Measurements from ENCODE around the gene CNIH3.
"Not testable (repeated sequence)": the region's sequence is repeated elsewhere in the genome, so short reads cannot be mapped to it uniquely, and the experiment has no call there.

The CNIH3 gene

DNA sequence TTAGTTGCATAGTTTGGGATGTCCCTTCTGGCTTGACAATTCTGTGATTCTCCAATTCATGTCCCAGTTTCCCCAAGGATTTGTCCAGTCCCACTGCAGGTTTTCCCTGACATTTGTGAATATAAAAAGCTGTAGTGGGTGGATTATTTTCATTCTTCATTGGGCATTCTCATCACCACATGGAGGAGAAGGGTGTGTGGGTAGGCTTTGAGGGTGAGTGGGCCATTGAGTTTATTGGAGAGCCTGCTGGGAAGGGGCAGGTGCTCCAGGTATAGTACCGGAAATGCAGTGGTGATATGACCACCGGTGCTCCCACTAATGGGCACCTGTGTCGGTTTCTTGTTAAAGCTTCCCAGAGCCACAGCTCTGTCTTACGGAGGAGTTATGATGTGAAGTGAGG, 74.5 kb downstream of the CNIH3 start:
- no peak for DNase-seq

DNA sequence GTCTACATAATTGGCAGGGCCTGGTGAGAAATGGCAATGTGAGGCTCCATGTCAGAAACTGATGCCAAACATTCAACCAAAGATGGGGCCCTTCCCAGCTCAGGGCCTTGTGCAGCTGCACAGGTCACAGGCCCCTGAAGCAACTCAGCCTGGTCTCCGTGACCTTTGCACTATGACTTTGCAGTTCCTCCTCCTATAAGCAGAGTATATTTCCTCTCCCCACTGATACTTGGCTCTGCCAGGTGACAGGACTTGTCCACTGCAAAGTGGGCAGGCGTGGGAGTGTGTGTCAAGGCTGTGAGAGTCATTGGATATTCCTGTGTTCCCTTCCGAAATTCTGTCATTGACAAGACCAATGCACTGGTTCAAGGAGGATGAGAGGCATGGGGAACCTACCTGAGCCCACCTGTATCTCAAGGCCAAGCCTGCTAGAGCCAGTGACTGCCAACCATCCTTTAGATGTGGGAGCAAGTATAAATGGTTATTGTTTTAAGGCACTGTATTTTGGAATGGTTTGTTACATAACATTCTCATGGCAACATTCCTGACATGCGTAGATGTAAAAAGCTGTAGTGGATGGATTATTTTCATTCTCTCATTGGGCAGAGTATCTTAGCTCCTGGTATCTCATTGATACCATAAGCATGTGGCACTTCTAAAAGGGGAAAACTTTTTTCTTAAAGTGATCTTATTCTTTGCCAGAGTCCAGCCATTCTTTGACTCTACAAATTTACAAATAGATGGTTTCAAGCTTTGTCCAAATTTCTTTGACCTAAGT, 75.2 kb downstream of the CNIH3 start:
- DNase-seq: no peak

DNA sequence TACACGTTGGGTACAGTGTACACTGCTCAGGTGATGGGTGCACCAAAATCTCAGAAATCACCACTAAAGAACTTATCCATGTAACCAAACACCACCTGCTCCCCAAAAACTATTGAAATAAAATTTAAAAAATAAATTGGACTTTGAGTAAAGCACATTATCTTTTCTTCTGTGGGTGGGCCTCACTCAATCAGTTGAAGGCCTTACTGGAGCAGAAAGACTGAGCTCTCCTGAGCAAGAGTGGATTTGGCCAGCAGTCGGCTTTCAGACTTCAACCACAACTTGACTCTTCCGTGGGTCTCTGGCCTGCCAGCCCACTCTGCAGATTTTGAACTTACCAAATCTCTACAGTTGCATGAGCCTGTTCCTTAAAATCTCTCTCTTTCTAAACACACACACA, 78.9 kb downstream of the CNIH3 start:
- DNase-seq: no peak

DNA sequence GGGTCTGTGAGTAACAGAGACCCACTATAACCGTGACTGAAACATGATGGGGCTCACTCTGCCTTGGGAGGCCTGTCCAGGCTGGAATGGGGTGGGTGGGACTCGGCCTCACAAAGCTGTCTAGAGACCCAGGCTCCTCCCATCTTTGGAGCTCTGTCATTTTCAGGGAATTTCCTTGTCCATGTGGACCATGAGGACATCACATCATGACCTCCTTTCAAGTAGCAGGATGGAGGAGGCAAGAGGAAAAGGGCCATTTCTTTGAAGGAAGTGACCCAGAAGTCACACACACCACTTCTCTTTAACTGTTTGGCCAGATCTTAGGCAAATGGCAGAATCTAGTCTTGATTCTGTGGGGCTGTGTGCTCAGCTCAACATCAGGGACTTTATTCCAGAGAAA, 79.9 kb downstream of the CNIH3 start:
- DNase-seq: no peak

DNA sequence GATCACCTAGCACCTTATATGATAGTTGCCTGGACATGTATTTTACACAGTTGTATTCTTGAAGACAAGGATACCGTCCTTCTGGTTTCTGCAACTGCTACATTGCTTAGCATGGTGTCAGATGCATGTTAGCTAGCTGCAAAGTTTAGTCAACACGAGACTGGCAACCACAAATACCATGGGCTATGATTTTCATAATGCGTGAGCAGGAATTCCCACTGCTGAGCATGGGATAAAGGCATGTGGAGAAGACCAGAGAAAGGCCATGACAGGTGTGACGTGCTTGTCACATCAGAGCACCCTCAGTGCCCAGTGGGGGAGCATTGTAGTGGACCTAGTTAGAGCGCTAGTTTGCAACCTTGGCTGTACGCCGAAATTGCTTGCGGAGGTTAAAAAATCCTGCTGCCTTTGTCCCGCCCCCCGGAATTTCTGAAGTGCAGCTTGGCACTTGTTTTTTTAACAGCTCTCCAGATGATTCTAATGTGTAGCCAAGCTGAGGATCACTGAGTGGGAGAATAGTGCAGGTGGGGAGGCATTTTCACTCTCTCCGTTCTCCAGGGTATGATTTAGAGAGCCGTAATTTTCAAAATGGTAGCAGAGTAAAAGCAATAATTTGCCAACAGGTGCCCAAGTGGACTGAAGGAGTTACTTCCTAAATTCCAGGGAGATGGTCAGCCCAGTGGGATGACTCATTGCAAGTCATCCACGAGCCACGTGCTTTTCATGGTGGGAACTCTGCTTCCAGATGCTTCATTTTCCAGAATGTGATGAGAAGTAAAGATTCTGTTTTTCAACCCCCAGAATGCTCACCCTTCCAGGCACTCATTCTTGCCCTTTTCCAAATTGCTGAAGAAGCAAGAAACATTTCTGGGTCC, 81.0 kb downstream of the CNIH3 start:
- no peak for DNase-seq

DNA sequence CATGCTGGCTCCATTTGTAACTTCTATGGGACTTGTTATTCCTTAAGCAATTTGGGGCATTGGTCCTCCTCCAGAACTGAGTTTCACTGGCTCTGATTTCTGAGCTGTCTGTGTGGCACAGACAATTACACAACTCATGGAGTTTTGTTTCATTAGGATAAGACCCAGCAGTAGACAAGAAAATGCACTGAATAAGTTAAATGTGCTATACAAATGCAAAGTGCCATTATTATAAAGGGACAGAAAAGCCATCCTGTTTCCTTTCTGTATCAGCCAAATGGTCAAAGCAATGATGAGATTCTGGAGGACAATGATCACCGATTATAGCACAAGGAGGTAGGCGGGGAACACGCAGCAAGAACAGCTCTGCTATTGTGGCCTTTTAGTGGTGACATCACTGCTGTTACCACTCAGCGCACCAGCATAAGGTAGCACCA, 81.9 kb downstream of the CNIH3 start:
- DNase-seq: no peak

DNA sequence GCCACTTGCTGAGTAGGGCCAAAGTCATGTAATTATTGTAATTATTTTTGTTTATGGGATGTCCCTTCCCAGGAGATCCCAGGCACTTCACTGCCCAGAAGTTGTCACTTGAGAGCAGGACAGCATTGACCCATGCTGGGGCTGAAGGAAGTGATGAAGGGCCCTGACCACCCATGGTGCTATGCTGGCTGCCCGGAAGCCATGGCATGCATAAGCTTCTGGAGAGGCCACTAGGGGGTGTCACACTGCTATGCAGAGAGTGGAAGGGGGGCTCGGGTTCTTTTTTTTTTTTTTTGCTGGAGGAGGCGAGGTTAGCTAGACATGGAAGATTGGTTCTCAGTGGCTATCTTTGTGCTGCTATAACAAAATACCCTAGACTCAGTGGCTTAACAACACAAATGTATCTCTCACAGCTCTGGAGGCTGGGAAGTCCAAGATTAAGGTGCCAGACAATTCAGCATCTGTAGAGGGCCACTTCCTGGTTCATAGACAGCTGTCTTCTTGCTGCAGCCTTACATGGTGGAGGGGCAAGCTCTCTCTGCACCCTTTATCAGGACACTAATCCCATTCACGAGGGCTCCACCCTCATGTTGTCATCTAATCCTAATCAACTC, 84.9 kb downstream of the CNIH3 start:
- DNase-seq: no peak

DNA sequence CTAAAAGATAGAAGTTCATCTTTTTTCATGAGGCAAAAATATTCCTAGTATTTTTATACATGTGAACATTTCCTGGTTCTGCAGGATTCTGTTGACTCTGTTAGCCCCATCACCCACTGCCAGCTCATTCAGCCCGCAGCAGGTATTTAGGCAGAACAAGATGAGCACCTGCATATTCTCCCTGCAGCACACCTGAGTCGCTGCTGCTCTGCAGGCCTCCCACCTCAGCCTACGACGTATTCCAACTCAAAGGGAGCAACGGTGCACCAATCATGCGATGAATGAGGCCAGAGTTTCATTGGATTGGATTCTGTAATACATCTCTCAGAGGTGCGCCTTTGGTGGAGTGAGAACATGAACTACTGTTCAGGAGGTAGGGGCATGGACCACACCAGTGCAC, 87.6 kb downstream of the CNIH3 start:
- DNase-seq: no peak

DNA sequence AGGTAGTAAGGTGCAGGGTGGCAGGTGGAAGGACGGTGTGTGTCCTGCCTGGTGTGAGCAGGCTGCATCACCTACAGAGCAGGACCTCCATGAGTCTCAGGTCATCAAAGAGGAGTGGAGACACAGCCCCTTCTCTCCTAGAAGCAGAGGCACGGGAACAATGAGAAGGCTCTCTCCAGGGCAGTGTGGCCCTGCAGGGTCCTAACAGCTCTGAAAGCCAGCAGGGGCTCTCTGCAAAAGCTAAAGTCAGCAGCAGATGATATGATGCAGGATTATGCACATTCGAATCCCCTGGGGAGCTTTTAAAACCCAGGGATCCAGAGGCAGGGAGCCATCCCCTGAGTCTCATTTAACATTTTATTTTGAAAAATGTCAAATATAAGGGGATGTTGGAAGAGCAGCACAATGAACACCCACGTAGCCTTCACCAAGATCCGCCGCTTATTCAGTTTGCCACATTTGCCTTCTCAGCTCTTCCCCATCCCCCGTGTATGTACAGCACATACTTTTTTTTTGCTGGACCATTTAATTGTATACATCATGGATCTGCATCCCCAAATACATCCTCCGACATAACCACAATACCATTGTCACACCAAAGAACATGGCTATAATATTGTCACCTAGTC, 88.1 kb downstream of the CNIH3 start:
- DNase-seq: no peak

DNA sequence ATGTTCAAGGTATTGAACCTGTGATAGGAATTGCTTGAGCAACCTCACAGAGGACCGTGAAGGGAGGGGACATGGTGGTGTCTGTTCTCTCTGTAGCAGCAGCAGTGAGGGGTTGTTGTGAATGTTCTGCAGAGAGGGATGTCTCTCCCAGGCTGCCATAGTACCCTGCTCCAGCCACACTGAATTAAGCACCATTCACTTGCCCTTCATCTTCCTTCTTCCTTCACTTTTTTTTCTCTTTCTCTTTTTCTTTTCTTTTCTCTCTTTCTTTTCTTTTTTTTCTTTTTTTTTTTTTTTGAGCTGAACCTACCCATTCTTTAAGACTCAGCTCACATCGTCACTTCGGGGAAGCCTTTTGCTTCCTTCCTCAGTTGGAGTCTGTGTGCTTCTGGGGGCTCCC, 89.5 kb downstream of the CNIH3 start:
- no peak for DNase-seq

DNA sequence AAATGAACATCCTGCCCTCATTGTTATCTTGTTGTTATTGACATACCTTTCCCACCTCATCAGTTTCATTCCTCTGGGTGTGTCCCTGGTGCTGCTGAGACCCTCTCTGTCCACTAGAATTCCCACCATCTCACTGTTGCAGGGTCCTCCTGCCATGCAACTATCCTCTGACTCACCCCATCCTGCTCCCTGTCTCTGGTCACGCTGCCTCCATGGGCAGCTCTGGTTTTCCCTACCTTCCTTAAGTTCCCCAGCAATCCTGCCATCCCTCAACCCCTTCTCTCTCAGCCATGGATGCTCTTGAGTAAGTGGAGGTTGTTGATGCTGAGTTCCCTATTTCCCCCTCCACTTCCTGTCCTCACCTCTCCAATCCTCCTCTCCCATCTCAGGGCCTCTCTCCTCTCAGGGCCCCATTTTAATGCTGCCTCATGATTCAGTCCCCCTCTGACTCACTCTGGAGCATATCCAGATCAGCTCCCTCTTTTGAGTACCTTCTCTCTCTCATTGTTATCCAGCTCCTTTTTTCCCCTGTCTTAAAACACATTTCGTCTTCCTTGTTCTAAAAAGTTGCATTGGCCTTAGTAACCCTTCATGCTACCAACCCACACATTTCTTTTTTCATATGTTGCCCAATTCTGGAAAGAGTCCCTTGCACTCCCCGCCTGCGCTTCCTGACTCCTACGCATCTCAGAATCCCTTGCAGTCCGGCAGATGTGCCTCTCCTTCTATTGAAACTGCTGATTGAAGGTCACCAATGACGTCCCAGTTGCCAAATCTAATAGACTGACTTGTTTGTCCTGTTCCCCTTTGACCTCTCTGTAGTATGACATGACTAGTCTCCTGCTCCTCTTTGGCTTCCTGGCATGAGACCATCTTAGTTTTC, 92.0 kb downstream of the CNIH3 start:
- no peak for DNase-seq

DNA sequence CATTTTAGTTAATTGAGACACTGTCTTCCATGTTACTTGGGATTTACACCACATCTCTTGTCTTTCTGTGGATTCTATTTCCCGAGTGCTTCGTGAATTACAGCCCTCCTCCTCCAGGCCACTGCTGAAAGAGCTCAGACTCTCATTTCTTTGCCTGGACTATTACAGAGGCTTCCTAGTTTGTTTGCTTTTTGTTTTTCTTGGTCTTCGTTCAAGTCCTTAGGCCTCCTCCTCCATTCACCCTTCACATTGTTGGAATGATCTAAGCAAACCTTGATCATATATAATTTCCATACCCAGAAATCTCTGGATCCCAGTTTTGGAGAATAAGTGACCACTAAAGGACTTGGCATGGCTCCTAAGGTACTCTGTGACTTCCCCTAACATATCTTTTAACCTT, 94.1 kb downstream of the CNIH3 start:
- no peak for DNase-seq

DNA sequence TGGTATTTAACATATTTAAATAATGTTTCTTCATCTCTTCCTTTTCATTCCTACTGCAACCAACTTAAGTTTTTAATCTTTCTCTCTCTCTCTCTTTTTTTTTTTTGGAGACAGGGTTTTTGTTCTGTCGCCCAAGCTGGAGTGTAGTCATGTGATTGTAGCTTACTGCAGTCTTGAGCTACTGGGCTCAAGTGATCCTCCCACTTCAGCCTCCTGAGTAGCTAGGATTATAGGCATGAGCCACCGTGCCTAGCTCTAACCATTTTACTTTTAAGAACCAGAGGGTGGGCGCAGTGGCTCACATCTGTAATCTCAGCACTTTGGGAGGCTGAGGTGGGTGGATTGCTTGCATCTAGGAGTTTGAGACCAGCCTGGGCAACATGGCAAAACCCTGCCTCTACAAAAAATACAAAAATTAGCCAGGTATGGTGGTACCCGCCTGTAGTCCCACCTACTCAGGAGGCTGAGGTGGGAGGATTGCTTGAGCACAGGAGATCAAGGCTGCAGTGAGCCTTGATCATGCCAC, 95.2 kb downstream of the CNIH3 start:
- not testable (repeated sequence) for DNase-seq

DNA sequence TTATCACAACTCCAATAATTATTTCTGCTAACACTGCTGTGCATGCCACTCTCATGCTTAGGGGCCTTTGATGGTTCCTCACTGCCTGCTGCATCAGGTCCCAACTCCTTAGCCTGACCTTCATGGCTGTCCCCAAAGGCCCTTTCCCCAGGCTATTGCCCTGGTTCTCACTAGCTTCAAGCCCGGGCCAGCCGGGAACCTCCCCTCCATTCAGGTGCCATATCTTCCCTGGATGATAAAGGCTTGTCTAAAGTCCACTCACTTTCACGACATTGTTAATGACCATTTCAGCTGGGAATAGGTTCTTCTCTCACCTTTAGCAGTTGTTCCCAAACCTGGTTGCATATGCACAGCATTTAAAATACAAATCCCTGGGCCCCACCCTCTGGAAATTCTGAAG, 95.8 kb downstream of the CNIH3 start:
- no peak for DNase-seq

DNA sequence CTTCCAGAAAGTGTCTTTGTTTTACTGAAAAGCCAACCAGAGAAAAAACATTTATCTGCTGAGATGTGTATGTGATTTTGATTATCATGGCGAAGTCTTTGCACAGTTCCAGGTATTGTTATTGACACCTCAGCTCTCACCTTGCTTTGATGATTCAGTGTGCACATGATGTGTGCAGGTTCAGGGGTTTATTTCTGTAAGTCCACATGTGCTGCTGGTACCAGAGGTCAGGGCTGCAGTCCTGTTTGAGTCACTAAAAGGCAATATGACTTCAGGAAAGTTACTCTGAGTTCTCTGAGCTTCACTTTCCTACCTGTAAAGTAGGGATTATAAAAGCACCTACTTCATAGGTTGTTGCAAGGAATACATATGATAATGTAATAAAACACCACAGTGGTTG, 97.1 kb downstream of the CNIH3 start:
- DNase-seq: no peak

DNA sequence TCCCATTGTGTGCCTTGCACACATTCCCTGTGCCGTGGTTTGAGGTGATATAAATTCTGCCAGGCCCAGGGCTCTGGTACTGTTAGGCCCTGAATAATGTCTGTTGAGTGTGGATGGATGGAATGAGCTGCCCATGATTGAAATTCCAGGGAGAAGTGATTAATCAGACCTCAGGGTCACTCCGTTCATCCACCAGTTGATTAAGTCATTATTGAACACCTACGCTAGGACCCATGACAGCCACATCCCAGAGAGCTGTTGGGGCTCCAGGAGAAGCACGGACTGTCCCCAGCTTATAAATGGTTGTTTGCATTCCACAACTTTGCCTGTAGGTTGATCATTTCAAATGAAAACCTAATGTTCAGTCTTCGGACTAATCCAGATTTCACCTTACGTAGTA, 98.4 kb downstream of the CNIH3 start:
- DNase-seq: no peak

DNA sequence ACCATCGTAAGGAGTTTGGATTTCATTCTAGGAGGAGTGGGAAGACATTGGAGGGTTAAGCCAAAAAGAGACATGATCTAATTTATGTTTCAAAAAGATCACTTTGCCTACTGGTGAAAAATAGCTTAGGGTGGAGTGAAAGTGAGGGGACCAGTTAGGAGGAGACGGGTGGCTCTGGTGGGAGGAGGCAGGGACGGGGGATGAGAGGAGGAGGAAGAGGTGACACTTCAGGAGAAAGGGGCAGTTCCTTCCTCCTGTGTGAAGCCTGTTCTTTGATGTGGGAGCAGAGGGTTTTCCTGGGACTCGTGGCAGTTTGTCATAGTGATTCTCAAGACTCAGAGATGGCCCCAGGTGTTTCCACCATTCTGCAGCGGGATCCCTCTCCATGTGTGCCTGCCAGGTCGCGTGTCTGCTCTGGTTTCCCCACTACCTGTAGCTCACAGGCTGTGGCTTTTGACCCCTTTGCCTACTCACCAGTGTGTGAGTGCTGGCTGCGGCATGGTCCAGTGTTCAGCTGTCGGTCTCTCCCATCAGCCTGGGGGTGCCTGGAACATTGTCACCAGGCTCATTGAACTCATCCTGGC, 102.4 kb downstream of the CNIH3 start:
- DNase-seq: no peak

DNA sequence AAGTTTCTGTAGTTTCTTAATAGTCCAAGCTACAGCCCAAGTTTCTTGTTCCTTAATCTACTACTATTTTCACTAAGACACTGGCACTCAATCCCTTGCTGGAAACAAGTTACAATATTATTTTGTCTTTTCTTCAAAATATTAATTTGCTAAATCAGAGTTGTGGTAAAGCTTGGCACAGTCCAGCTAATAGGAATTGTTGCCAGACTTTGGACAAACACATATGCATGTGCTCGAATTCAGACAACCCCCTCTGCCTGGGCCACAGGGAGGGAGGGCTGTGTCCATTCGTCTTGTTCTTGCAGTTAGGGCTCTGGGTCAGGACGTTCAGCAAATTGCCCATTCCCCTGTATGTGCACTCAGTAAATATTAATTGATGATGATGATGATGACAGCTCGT, 103.6 kb downstream of the CNIH3 start:
- DNase-seq: no peak

DNA sequence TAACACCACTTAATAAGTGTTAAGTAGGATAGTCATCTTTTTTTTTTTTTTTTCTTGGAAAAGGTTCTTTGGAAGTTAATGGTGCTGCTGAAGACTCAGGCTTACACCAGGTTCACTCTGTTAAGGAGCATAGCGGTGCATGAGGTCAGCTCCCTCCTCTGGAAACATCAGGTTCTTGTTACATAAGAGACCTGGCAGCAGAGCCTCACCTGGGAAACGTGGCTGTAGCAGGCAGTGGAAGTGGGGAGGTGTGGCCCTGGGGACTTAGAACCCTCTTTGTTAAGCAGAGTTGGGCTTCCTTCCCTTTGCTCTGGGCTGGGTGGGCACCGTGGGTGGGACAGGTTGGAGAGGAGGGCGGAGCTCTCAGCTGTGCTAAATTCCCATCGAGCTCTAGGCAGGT, 104.1 kb downstream of the CNIH3 start:
- DNase-seq: no peak

DNA sequence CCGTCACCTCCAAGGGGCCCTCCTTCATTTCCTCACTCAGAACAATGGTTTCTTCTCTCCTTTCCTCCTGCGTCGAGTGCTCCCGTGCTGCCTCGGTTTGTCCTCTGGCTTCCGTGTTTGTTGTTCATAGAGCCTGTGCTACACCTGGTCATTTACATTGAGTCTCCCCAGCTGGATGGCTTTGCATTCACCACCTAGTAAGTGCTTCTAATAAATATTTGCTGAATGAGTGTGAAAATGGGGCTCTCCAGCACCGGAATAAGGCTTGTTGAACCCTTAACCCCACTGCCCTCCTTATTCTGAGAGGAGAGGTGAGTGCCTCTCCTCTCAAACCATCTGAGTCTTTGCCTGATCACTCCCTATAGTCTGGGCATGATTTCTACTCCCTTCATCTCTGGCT, 104.9 kb downstream of the CNIH3 start:
- DNase-seq: no peak

DNA sequence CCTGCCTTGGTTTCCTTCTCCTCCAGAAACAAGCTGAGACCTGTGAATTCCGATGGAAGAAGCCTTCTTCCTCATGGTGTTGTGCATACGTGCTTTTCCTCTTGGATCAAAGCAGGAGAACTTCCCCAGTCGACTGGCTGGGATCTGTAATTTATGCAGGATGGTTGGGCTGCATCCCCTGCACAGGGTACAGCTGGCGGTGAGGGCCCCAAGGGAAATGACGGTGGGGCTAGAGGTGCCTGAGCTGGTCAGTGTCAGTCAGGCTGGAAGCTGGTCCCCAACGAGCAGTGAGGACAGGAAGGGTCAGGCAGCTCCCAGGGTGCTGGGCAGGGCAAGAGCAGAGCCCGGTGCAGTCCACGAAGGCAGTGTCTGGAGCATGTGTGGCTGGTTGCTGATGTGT, 106.7 kb downstream of the CNIH3 start:
- no peak for DNase-seq

DNA sequence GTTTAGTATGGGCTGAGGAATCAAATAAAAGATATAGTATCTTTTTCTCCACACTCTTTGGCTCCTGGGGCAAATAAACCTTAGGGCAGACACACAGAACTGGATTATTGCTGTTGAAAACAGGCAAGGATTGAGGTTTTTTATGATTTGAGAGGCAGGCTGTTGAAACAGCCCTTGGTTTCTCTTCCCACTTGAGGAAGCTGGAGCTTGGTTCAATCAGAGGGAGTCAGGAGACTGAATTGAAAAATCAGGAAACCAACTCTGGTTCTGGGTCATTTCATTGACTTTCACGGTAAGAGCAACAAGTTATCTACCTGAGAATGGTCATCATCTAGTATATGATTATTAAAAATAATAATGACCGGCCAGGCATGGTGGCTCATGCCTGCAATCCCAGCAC, 108.4 kb downstream of the CNIH3 start:
- no peak for DNase-seq

Data from NCI-H748 treated with DMSO at 0.1 percent for 48 hours (cell line).